Body of pancreas (tissue), 4 donors: ENCODE measurements around the gene PPARA. TPM values are rescaled to one million over a fixed set of nuclear protein-coding genes. Genes with fewer than 3 reads are reported as not detected.

ENCODE experiments used
- ATAC-seq: fragments of 150-250 bp; one replicate; pipeline ENCODE4 v1.9.1; 2016
- DNase-seq, 4 donors: peaks; one replicate each; pipeline ENCODE4 v3.0.0-alpha.2; 2019
- H3K27ac ChIP-seq, 4 donors: fragments of 200-600 bp; sonication (generic); 1 replicate in 3 of 4; 2 replicates in 1 of 4; pipeline versions ENCODE4 v1.5.1 to v1.6.1; 2016 to 2019; ENCODE audit warnings: mild to moderate bottlenecking in 1 of 4, mixed read lengths in 1 of 4, moderate library complexity in 1 of 4
- H3K27me3 ChIP-seq, 2 donors: fragments of 200-600 bp; sonication (generic); one replicate each; pipeline ENCODE4 v1.6.0; 2016; ENCODE audit warnings: mild to moderate bottlenecking in 1 of 2
- H3K36me3 ChIP-seq, 2 donors: fragments of 200-600 bp; sonication (generic); replicated peaks in 1 of 2; 2 replicates each; pipeline ENCODE4 v1.5.1; 2016; ENCODE audit warnings: low read depth in 2 of 2; ENCODE audit not compliant: insufficient read depth in 1 of 2
- H3K4me1 ChIP-seq: fragments of 200-600 bp; sonication (generic); one replicate; pipeline ENCODE4 v1.6.0; 2016
- H3K4me3 ChIP-seq, 2 donors: fragments of 200-600 bp; sonication (generic); 1 replicate in 1 of 2; 2 replicates in 1 of 2; pipeline ENCODE4 v1.5.1; 2016 to 2019
- H3K9me3 ChIP-seq, 3 donors: fragments of 200-600 bp; sonication (generic); 1 replicate in 2 of 3; 2 replicates in 1 of 3; pipeline ENCODE4 v1.5.1; 2016
- POLR2A ChIP-seq, 3 donors: fragments of 450-650 bp; IDR thresholded peaks; one replicate each; pipeline ENCODE4 v1.6.1; 2016; ENCODE audit warnings: antibody characterized with exemption in 3 of 3, mild to moderate bottlenecking in 2 of 3
- WGBS, 2 donors: methylation state at CpG; one replicate each; pipeline ENCODE4 v1.1.5; 2017; 5-methylcytosine and 5-hydroxymethylcytosine counted together
- intact Hi-C: fragments of 100-400 bp; cut with DNase I; formaldehyde crosslinking; loops from one replicate; pipeline ENCODE4 v1.15.1; 2023
- total RNA-seq, 2 donors: library from RNA; depleted of rRNA; stranded (reverse); fragments of >200 nt; gene quantifications; one replicate each; pipeline ENCODE4 v1.1.0, GENCODE V29; 2016
- TF ChIP-seq, protein P1 (sequence below), 7 experiments: fragments of 450-650 bp in 4 of 7; fragments of 200-600 bp in 3 of 7; sonication (generic) in 3 of 7; IDR thresholded peaks; one replicate each; pipeline ENCODE4 v1.5.1; 2016 to 2019; ENCODE audit warnings: antibody characterized with exemption in 7 of 7

PPARA gene
- total RNA-seq, 2 donors from 2014 or later, result 15.8 to 19.8 TPM

DNA sequence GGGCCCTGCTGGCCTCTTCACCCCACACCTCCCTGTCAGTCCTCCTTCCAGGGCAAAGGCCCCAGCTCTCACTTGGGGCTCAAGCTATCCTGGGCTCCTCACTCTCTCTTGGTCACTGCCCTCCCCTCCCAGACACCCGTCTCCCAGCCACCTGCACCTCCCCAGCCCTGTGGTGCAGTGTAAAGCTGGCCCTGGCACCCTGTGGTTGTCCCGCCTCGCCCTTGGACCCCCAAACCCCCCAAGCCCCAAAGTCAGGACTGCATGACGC, 16.8 kb upstream of the PPARA start:
- no peak for DNase-seq
- Histone ChIP-seq H3K4me3 (no peak overlapping the region), H3K36me3 (no peaks in the 10 kb centered on the region), H3K27me3 (no peaks in the 10 kb centered on the region), H3K4me1 (no peaks in the 10 kb centered on the region), H3K9me3 (no peaks in the 10 kb centered on the region), H3K27ac (no peak overlapping the region)
- WGBS, 2 donors, result 89 to 98% methylated on average over 4 of the region's 4 CpGs
- no peak for ATAC-seq
- intact Hi-C loops, result no loop called here
- TF ChIP-seq, protein P1, sequence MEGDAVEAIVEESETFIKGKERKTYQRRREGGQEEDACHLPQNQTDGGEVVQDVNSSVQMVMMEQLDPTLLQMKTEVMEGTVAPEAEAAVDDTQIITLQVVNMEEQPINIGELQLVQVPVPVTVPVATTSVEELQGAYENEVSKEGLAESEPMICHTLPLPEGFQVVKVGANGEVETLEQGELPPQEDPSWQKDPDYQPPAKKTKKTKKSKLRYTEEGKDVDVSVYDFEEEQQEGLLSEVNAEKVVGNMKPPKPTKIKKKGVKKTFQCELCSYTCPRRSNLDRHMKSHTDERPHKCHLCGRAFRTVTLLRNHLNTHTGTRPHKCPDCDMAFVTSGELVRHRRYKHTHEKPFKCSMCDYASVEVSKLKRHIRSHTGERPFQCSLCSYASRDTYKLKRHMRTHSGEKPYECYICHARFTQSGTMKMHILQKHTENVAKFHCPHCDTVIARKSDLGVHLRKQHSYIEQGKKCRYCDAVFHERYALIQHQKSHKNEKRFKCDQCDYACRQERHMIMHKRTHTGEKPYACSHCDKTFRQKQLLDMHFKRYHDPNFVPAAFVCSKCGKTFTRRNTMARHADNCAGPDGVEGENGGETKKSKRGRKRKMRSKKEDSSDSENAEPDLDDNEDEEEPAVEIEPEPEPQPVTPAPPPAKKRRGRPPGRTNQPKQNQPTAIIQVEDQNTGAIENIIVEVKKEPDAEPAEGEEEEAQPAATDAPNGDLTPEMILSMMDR (IDR thresholded peaks at IDR 0.05), result no peak
- TF ChIP-seq POLR2A (IDR thresholded peaks at IDR 0.05), result no peak

DNA sequence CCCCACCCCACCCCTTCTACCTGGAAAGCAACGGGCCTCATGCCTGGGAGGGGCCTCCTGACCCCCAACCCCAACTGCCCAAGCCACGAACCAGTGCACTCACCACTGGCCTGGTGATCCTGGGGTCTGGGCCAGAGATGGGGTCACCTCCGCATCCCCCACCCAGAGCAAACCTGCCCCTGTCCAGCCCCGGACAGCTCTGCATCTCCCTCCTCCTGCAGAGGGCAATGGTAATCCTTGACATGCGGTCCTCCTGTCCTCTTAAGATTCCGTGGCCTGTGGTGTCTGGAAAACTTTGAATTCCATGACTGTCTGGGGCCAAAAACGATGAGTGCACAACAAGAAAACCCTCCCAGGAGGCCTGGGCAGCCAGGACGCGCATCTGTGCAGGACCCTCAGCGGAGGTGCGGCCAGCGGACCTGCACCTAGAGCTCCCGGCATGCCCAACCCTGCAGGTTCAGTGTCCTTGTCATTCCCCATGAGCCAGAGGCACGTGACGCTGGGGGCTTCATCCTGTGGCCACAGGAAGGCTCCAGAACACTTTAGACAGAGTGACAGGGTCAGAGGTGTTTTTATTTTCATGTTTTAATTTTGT, 16.1 kb upstream of the PPARA start:
- Histone ChIP-seq H3K9me3 (no peaks in the 10 kb centered on the region), H3K27ac (no peak overlapping the region), H3K4me3 (no peak overlapping the region), H3K36me3 (no peaks in the 10 kb centered on the region), H3K4me1 (peaks cover under 1% of the 10 kb centered on the region), H3K27me3 (no peaks in the 10 kb centered on the region)
- ATAC-seq (no peak), DNase-seq (no peak)
- intact Hi-C loops, result no loop called here
- TF ChIP-seq, protein P1 (IDR thresholded peaks at IDR 0.05), result no peak
- TF ChIP-seq POLR2A (IDR thresholded peaks at IDR 0.05), result no peak
- WGBS, 2 donors, result 88 to 90% methylated on average over 8 to 15 of the region's 15 CpGs

DNA sequence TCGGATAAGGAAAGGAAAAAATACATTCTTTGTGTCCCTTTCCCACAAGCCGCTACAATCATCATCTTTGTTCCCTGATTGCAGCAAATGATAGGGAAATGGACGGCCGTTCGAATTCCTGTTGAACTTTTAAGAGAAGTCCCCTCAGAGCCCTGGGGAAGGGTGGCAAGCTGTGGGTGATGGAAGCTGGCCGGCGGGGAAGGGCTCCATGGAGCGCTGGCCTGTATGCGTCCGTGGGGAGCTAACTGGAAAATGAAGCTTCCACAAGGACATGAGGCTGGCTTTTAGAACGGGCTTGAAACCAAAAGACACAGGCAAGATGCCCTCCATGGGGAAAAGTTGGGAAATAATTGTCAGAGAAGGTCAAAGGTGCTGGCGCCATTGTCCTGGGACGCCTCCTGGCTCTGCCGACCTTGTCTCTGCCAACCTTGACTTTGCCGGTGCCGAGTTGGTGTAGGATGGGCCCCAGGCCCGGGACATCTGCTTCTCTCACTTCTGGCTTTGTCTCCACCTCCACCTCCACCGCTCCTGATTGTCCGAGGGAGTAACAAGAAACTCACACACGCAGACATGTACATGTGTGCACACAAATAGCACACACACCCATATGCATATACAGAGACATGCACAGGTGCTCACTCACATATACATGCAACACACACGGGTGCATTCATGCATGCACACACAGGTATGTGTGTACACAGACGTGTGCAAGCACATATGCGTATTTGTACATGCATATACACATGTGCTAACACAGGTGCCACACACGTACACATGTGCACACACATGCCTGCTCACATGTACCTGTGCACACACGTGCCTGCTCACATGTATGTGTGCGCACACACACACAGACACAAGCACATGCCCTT, 14.5 kb upstream of the PPARA start:
- Histone ChIP-seq H3K27ac (no peak overlapping the region), H3K36me3 (no peaks in the 10 kb centered on the region), H3K4me1 (peaks cover 11% of the 10 kb centered on the region), H3K9me3 (no peaks in the 10 kb centered on the region), H3K27me3 (no peaks in the 10 kb centered on the region), H3K4me3 (no peak overlapping the region)
- intact Hi-C loops, result no loop called here
- TF ChIP-seq, protein P1 (IDR thresholded peaks at IDR 0.05), result peak in 1 of 7 experiments; percentile 17
- TF ChIP-seq POLR2A (IDR thresholded peaks at IDR 0.05), result no peak
- DNase-seq (no peak), ATAC-seq (no peak)
- WGBS, 2 donors, result 80 to 84% methylated on average over 26 of the region's 26 CpGs

DNA sequence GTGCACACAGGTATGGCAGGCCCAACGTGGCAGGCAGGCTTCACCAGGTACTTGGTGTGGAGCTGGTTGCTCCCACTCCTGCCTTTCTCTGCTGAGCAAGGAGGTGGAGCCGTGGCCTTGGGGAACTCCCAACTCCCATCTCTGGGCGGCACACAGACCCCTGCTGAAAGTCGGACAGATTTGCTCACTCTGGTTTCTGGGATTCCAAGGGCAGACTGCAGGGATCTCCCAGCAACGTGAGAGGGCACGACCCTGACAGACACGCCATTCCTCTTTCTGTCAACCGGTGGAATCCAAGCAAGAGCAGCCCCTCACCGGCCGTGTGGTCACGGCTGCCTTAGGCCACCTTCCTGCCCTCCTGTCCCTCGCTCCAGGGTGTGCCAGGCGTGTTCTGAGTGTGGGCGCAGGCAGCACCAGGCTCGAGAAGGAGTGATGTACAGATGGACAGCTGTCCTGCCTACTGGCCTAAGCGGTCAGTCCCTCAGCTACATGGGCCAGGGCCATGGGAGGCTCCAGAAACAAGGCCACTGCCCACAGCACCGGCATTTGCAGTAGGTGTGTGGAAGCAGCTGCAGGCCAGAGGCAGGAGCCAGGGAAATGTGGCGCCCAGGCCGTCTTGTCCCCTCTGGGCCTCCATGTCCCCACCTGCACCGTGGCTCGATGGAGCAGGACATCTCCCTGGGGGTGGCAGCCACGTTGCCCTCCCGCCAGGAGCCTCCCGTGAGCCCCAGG, 13.7 kb upstream of the PPARA start:
- Histone ChIP-seq H3K4me1 (peaks cover 11% of the 10 kb centered on the region), H3K27me3 (no peaks in the 10 kb centered on the region), H3K27ac (no peak overlapping the region), H3K4me3 (no peak overlapping the region), H3K36me3 (no peaks in the 10 kb centered on the region), H3K9me3 (no peaks in the 10 kb centered on the region)
- 77 to 94% methylated on average over 13 to 24 of the region's 24 CpGs for WGBS, 2 donors
- TF ChIP-seq, protein P1 (IDR thresholded peaks at IDR 0.05), result no peak
- no peak for TF ChIP-seq POLR2A (IDR thresholded peaks at IDR 0.05)
- ATAC-seq (no peak), DNase-seq (no peak)
- intact Hi-C loops, result no loop called here
